GM23338 (cell line): ENCODE data around the gene MAGI1. TPM values are rescaled to one million over a fixed set of nuclear protein-coding genes. Genes with fewer than 3 reads are reported as not detected.

ENCODE experiments used
- ATAC-seq: fragments of 200-7000 bp; cut with Tn5 transposase; 3 replicates; pipeline ENCODE4 v1.9.1; 2020
- DNase-seq: peaks from one replicate; pipeline ENCODE4 v3.0.0-alpha.2; 2015; ENCODE audit warnings: low spot score
- H2AFZ ChIP-seq: fragments of 200-600 bp; sonication (generic); 2 replicates; pipeline ENCODE4 v1.8.0; 2016; ENCODE audit warnings: antibody characterized with exemption, mild to moderate bottlenecking, moderate library complexity
- H3F3A ChIP-seq: fragments of 200-600 bp; sonication (generic); replicated peaks from 2 replicates; pipeline ENCODE4 v1.8.0; 2017; ENCODE audit warnings: antibody characterized with exemption, mixed run types, low read depth
- H3K27ac ChIP-seq: fragments of 200-600 bp; sonication (generic); 2 replicates; pipeline ENCODE4 v1.6.1; 2016; ENCODE audit warnings: low read depth
- H3K27me3 ChIP-seq: fragments of 200-600 bp; sonication (generic); 2 replicates; pipeline ENCODE4 v1.8.0; 2016; ENCODE audit warnings: mild to moderate bottlenecking, mixed run types, moderate library complexity; ENCODE audit not compliant: insufficient read depth
- H3K36me3 ChIP-seq: fragments of 200-600 bp; sonication (generic); 2 replicates; pipeline ENCODE4 v1.8.0; 2016; ENCODE audit warnings: mild to moderate bottlenecking; ENCODE audit not compliant: insufficient read depth
- H3K4me1 ChIP-seq: fragments of 200-600 bp; sonication (generic); 2 replicates; pipeline ENCODE4 v1.8.0; 2016; ENCODE audit warnings: mild to moderate bottlenecking, moderate library complexity; ENCODE audit not compliant: insufficient read depth
- H3K4me2 ChIP-seq: fragments of 200-600 bp; sonication (generic); 2 replicates; pipeline ENCODE4 v1.7.1; 2017; ENCODE audit warnings: mixed run types
- H3K4me3 ChIP-seq: fragments of 200-600 bp; sonication (generic); 2 replicates; pipeline ENCODE4 v1.6.1; 2016; ENCODE audit warnings: mixed run types
- H3K79me2 ChIP-seq: fragments of 200-600 bp; sonication (generic); replicated peaks from 2 replicates; pipeline ENCODE4 v1.8.0; 2017; ENCODE audit warnings: mild to moderate bottlenecking; ENCODE audit not compliant: insufficient read depth
- H3K9me2 ChIP-seq: fragments of 200-600 bp; sonication (generic); 2 replicates; pipeline ENCODE4 v1.8.0; 2017; ENCODE audit not compliant: insufficient read depth
- H4K20me1 ChIP-seq: fragments of 200-600 bp; sonication (generic); replicated peaks from 2 replicates; pipeline ENCODE4 v1.8.0; 2017; ENCODE audit warnings: mild to moderate bottlenecking; ENCODE audit not compliant: insufficient read depth
- H3K27ac Mint-ChIP-seq: 2 replicates; pipeline ENCODE4 v1.8.0; 2020; ENCODE audit warnings: inconsistent platforms, mild to moderate bottlenecking, moderate library complexity, mixed read lengths
- H3K27me3 Mint-ChIP-seq: 3 replicates; pipeline ENCODE4 v1.8.0; 2022; ENCODE audit warnings: low read depth, mild to moderate bottlenecking, moderate library complexity, mixed read lengths, inconsistent platforms; ENCODE audit not compliant: insufficient read depth, poor library complexity
- H3K36me3 Mint-ChIP-seq: 3 replicates; pipeline ENCODE4 v1.8.0; 2021; ENCODE audit warnings: low read depth, mild to moderate bottlenecking, inconsistent platforms, moderate library complexity, mixed read lengths
- H3K4me1 Mint-ChIP-seq: 3 replicates; pipeline ENCODE4 v1.8.0; 2020; ENCODE audit warnings: mild to moderate bottlenecking, inconsistent platforms, mixed read lengths
- H3K4me3 Mint-ChIP-seq: 3 replicates; pipeline ENCODE4 v1.8.0; 2021; ENCODE audit warnings: moderate library complexity, mild to moderate bottlenecking, inconsistent platforms, mixed read lengths
- H3K9me3 Mint-ChIP-seq: 3 replicates; pipeline ENCODE4 v1.8.0; 2020; ENCODE audit warnings: moderate library complexity, mild to moderate bottlenecking, inconsistent platforms, mixed read lengths
- CREB1 ChIP-seq: fragments of 250-450 bp; sonication (Bioruptor Pico); IDR thresholded peaks from 2 replicates; pipeline ENCODE4 v1.5.0; 2020; ENCODE audit warnings: low read depth, mild to moderate bottlenecking, moderate library complexity
- EZH2 ChIP-seq: fragments of 200-600 bp; sonication (generic); IDR thresholded peaks from one replicate; pipeline ENCODE4 v1.8.0; 2017; ENCODE audit warnings: antibody characterized with exemption, mild to moderate bottlenecking, low read depth; ENCODE audit not compliant: unreplicated experiment
- EZH2phosphoT487 ChIP-seq: fragments of 200-600 bp; sonication (generic); IDR thresholded peaks from one replicate; pipeline ENCODE4 v1.8.1; 2018; ENCODE audit warnings: antibody characterized with exemption; ENCODE audit not compliant: unreplicated experiment
- JUNB ChIP-seq: IDR thresholded peaks from one replicate; pipeline ENCODE4 v1.6.1; 2016; ENCODE audit warnings: antibody characterized with exemption; ENCODE audit not compliant: unreplicated experiment
- NANOG ChIP-seq: IDR thresholded peaks from 2 replicates; pipeline ENCODE4 v1.6.1; 2016; ENCODE audit warnings: antibody characterized with exemption, borderline replicate concordance
- POLR2AphosphoS5 ChIP-seq: IDR thresholded peaks from 2 replicates; pipeline ENCODE4 v1.6.1; 2016; ENCODE audit warnings: antibody characterized with exemption, low read depth
- STAT1 ChIP-seq: IDR thresholded peaks from one replicate; pipeline ENCODE4 v1.6.1; 2016; ENCODE audit warnings: antibody characterized with exemption; ENCODE audit not compliant: unreplicated experiment
- ZNF114 ChIP-seq: fragments of 250-450 bp; sonication (Bioruptor Pico); IDR thresholded peaks from 2 replicates; pipeline ENCODE4 v1.5.0; 2020; ENCODE audit warnings: mild to moderate bottlenecking, moderate library complexity
- ZNF331 ChIP-seq: fragments of 250-450 bp; sonication (Bioruptor Pico); IDR thresholded peaks from 2 replicates; pipeline ENCODE4 v1.5.0; 2020; ENCODE audit warnings: low read depth, mild to moderate bottlenecking, moderate library complexity
- polyA plus RNA-seq: library from polyadenylated mRNA; unstranded; fragments of >200 nt; fragmentation: Nextera tagmentation; extraction: Ambion mirVana; gene quantifications from 2 replicates; pipeline ENCODE4 v1.2.1, GENCODE V29; 2016
- total RNA-seq: library from RNA; depleted of rRNA; stranded (reverse); fragments of >200 nt; shearing (Covaris generic); gene quantifications from 2 replicates; pipeline ENCODE4 v1.2.3, GENCODE V29; 2014
- TF ChIP-seq, protein P1 (sequence below), 2 experiments: fragments of 200-600 bp in 1 of 2; sonication (generic) in 1 of 2; conservative IDR thresholded peaks; 2 replicates each; pipeline versions ENCODE4 v1.5.1 to v1.6.1; 2016 to 2017; ENCODE audit warnings: antibody characterized with exemption in 2 of 2, low read depth in 2 of 2, mild to moderate bottlenecking in 2 of 2, moderate library complexity in 1 of 2
- TF ChIP-seq, protein P2 (sequence below): fragments of 250-450 bp; sonication (Bioruptor Pico); IDR thresholded peaks from 2 replicates; pipeline ENCODE4 v1.5.0; 2020; ENCODE audit warnings: mild to moderate bottlenecking, moderate library complexity
- TF ChIP-seq, protein P3 (sequence below): IDR thresholded peaks from 2 replicates; pipeline ENCODE4 v1.6.1; 2016; ENCODE audit warnings: antibody characterized with exemption
- TF ChIP-seq, protein P4 (sequence below): IDR thresholded peaks from one replicate; pipeline ENCODE4 v1.6.1; 2018; ENCODE audit warnings: antibody characterized with exemption; ENCODE audit not compliant: unreplicated experiment

MAGI1 gene
- total and polyA plus RNA-seq, 2 experiments from 2014 or later, result 27.4 to 71.2 TPM

DNA sequence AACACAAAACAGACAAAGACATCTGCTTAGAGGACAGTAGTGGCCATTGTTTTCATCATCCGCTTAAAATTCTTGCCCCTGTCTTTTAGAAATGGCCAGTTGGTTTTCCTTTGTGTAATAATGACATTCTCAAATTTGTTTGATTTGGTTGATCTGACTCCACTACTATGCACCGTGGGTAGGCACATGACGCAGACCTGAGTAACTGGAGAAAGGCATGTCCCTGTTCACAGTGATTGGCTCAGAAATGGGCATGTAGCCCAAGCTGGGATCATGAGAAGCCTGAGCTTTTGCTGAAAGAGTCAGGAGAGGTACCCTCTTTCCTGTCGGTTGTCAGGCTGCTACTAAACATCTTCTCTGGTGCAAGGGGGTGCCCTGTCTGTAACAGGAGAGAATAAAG lies 36.6 kb upstream of the MAGI1 start:
- Histone ChIP-seq H3K4me2 (no peak overlapping the region), H2AFZ (peak overlapping the region; percentile 78; the same call in 1 of the 2 replicates), H3K36me3 (no peaks in the 10 kb centered on the region), H3K4me3 (no peak overlapping the region), H3K27ac (no peak overlapping the region), H3K27me3 (no peaks in the 10 kb centered on the region), H3K79me2 (no peaks in the 10 kb centered on the region), H4K20me1 (no peaks in the 10 kb centered on the region), H3K4me1 (no peaks in the 10 kb centered on the region), H3F3A (no peaks in the 10 kb centered on the region), H3K9me2 (peaks cover 3% of the 10 kb centered on the region; the same call in 1 of the 2 replicates)
- H3K27ac Mint-ChIP-seq, result no peak overlapping the region
- DNase-seq (no peak), ATAC-seq (no peak)
- no peak overlapping the region for H3K4me3 Mint-ChIP-seq
- H3K9me3 Mint-ChIP-seq, result no peaks in the 10 kb centered on the region
- no peaks in the 10 kb centered on the region for H3K27me3 Mint-ChIP-seq
- 0 out of 3 replicates have a peak, but pooled peaks cover 4% of the 10 kb centered on the region for H3K4me1 Mint-ChIP-seq
- H3K36me3 Mint-ChIP-seq, result no peaks in the 10 kb centered on the region
- TF ChIP-seq ZNF114, result no peak
- TF ChIP-seq CREB1, result no peak
- no peak for TF ChIP-seq STAT1
- TF ChIP-seq, protein P1, sequence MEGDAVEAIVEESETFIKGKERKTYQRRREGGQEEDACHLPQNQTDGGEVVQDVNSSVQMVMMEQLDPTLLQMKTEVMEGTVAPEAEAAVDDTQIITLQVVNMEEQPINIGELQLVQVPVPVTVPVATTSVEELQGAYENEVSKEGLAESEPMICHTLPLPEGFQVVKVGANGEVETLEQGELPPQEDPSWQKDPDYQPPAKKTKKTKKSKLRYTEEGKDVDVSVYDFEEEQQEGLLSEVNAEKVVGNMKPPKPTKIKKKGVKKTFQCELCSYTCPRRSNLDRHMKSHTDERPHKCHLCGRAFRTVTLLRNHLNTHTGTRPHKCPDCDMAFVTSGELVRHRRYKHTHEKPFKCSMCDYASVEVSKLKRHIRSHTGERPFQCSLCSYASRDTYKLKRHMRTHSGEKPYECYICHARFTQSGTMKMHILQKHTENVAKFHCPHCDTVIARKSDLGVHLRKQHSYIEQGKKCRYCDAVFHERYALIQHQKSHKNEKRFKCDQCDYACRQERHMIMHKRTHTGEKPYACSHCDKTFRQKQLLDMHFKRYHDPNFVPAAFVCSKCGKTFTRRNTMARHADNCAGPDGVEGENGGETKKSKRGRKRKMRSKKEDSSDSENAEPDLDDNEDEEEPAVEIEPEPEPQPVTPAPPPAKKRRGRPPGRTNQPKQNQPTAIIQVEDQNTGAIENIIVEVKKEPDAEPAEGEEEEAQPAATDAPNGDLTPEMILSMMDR (conservative IDR thresholded peaks at IDR 0.05; ENCODE audit: low read depth in 2 of 2), result no peak
- TF ChIP-seq NANOG, result no peak
- TF ChIP-seq POLR2AphosphoS5, result no peak
- TF ChIP-seq, protein P2, sequence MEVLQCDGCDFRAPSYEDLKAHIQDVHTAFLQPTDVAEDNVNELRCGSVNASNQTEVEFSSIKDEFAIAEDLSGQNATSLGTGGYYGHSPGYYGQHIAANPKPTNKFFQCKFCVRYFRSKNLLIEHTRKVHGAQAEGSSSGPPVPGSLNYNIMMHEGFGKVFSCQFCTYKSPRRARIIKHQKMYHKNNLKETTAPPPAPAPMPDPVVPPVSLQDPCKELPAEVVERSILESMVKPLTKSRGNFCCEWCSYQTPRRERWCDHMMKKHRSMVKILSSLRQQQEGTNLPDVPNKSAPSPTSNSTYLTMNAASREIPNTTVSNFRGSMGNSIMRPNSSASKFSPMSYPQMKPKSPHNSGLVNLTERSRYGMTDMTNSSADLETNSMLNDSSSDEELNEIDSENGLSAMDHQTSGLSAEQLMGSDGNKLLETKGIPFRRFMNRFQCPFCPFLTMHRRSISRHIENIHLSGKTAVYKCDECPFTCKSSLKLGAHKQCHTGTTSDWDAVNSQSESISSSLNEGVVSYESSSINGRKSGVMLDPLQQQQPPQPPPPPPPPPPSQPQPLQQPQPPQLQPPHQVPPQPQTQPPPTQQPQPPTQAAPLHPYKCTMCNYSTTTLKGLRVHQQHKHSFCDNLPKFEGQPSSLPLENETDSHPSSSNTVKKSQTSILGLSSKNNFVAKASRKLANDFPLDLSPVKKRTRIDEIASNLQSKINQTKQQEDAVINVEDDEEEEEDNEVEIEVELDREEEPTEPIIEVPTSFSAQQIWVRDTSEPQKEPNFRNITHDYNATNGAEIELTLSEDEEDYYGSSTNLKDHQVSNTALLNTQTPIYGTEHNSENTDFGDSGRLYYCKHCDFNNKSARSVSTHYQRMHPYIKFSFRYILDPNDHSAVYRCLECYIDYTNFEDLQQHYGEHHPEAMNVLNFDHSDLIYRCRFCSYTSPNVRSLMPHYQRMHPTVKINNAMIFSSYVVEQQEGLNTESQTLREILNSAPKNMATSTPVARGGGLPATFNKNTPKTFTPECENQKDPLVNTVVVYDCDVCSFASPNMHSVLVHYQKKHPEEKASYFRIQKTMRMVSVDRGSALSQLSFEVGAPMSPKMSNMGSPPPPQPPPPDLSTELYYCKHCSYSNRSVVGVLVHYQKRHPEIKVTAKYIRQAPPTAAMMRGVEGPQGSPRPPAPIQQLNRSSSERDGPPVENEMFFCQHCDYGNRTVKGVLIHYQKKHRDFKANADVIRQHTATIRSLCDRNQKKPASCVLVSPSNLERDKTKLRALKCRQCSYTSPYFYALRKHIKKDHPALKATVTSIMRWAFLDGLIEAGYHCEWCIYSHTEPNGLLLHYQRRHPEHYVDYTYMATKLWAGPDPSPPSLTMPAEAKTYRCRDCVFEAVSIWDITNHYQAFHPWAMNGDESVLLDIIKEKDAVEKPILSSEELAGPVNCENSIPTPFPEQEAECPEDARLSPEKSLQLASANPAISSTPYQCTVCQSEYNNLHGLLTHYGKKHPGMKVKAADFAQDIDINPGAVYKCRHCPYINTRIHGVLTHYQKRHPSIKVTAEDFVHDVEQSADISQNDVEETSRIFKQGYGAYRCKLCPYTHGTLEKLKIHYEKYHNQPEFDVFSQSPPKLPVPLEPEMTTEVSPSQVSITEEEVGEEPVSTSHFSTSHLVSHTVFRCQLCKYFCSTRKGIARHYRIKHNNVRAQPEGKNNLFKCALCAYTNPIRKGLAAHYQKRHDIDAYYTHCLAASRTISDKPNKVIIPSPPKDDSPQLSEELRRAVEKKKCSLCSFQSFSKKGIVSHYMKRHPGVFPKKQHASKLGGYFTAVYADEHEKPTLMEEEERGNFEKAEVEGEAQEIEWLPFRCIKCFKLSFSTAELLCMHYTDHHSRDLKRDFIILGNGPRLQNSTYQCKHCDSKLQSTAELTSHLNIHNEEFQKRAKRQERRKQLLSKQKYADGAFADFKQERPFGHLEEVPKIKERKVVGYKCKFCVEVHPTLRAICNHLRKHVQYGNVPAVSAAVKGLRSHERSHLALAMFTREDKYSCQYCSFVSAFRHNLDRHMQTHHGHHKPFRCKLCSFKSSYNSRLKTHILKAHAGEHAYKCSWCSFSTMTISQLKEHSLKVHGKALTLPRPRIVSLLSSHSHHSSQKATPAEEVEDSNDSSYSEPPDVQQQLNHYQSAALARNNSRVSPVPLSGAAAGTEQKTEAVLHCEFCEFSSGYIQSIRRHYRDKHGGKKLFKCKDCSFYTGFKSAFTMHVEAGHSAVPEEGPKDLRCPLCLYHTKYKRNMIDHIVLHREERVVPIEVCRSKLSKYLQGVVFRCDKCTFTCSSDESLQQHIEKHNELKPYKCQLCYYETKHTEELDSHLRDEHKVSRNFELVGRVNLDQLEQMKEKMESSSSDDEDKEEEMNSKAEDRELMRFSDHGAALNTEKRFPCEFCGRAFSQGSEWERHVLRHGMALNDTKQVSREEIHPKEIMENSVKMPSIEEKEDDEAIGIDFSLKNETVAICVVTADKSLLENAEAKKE (CRISPR knock-in tag), result no peak
- no peak for TF ChIP-seq EZH2phosphoT487
- TF ChIP-seq ZNF331, result no peak
- no peak for TF ChIP-seq EZH2
- TF ChIP-seq, protein P3, sequence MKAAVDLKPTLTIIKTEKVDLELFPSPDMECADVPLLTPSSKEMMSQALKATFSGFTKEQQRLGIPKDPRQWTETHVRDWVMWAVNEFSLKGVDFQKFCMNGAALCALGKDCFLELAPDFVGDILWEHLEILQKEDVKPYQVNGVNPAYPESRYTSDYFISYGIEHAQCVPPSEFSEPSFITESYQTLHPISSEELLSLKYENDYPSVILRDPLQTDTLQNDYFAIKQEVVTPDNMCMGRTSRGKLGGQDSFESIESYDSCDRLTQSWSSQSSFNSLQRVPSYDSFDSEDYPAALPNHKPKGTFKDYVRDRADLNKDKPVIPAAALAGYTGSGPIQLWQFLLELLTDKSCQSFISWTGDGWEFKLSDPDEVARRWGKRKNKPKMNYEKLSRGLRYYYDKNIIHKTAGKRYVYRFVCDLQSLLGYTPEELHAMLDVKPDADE, result no peak
- TF ChIP-seq, protein P4, sequence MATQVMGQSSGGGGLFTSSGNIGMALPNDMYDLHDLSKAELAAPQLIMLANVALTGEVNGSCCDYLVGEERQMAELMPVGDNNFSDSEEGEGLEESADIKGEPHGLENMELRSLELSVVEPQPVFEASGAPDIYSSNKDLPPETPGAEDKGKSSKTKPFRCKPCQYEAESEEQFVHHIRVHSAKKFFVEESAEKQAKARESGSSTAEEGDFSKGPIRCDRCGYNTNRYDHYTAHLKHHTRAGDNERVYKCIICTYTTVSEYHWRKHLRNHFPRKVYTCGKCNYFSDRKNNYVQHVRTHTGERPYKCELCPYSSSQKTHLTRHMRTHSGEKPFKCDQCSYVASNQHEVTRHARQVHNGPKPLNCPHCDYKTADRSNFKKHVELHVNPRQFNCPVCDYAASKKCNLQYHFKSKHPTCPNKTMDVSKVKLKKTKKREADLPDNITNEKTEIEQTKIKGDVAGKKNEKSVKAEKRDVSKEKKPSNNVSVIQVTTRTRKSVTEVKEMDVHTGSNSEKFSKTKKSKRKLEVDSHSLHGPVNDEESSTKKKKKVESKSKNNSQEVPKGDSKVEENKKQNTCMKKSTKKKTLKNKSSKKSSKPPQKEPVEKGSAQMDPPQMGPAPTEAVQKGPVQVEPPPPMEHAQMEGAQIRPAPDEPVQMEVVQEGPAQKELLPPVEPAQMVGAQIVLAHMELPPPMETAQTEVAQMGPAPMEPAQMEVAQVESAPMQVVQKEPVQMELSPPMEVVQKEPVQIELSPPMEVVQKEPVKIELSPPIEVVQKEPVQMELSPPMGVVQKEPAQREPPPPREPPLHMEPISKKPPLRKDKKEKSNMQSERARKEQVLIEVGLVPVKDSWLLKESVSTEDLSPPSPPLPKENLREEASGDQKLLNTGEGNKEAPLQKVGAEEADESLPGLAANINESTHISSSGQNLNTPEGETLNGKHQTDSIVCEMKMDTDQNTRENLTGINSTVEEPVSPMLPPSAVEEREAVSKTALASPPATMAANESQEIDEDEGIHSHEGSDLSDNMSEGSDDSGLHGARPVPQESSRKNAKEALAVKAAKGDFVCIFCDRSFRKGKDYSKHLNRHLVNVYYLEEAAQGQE, result no peak
- no peak for TF ChIP-seq JUNB
